ENCODE measurements around the gene RSF1.
"Not testable (repeated sequence)": the region's sequence is repeated elsewhere in the genome, so short reads cannot be mapped to it uniquely, and the experiment has no call there.

Gene RSF1

GRCh38 chr11:77820565-77821348, at the start of gene RSF1, which contains the start of gene AAMDC:
Gene RSF1, minus strand, starts transcription at chr11:77820722. Its CDS starts 8 bp downstream, at chr11:77820714.
Gene AAMDC, plus strand, starts transcription at chr11:77821144. Its CDS starts 21,353 bp downstream, at chr11:77842497.
- DNase-seq (ENCODE audit: low spot score), result peak; percentile 94

- no peak for DNase-seq (ENCODE audit: low spot score)
Measured at GRCh38 chr11:77868744-77869143, 48.2 kb upstream of the RSF1 start.

- DNase-seq (ENCODE audit: low spot score), result no peak
Measured at GRCh38 chr11:77866336-77866735, 45.8 kb upstream of the RSF1 start.

- DNase-seq (ENCODE audit: low spot score), result no peak
Measured at GRCh38 chr11:77865805-77866204, 45.3 kb upstream of the RSF1 start.

- DNase-seq (ENCODE audit: low spot score), result not testable (repeated sequence)
Measured at GRCh38 chr11:77861444-77861843, 40.9 kb upstream of the RSF1 start.

GRCh38 chr11:77857906-77858457, 37.5 kb upstream of the RSF1 start:
- DNase-seq (ENCODE audit: low spot score), result not testable (repeated sequence)

- DNase-seq (ENCODE audit: low spot score), result no peak
Measured at GRCh38 chr11:77854838-77855237, 34.3 kb upstream of the RSF1 start.

- no peak for DNase-seq (ENCODE audit: low spot score)
Measured at GRCh38 chr11:77851503-77851902, 31.0 kb upstream of the RSF1 start.

- DNase-seq (ENCODE audit: low spot score), result not testable (repeated sequence)
Measured at GRCh38 chr11:77843700-77844099, 23.2 kb upstream of the RSF1 start.

- no peak for DNase-seq (ENCODE audit: low spot score)
Measured at GRCh38 chr11:77842441-77843121, 22.1 kb upstream of the RSF1 start.

GRCh38 chr11:77833302-77833701, 12.8 kb upstream of the RSF1 start:
- DNase-seq (ENCODE audit: low spot score), result no peak

- DNase-seq (ENCODE audit: low spot score), result no peak
Measured at GRCh38 chr11:77828926-77829325, 8.4 kb upstream of the RSF1 start.

- DNase-seq (ENCODE audit: low spot score), result no peak
Measured at GRCh38 chr11:77823775-77824174, 3.3 kb upstream of the RSF1 start.

- not testable (repeated sequence) for DNase-seq (ENCODE audit: low spot score)
Measured at GRCh38 chr11:77822126-77822525, 1.6 kb upstream of the RSF1 start.

GRCh38 chr11:77821349-77821851, 878 bp upstream of the RSF1 start:
- peak; percentile 14 for DNase-seq (ENCODE audit: low spot score)

GRCh38 chr11:77819921-77820564, 479 bp downstream of the RSF1 start:
- peak; percentile 58 for DNase-seq (ENCODE audit: low spot score)

GRCh38 chr11:77819411-77819920, 1.1 kb downstream of the RSF1 start:
- peak; percentile 81 for DNase-seq (ENCODE audit: low spot score)

- no peak for DNase-seq (ENCODE audit: low spot score)
Measured at GRCh38 chr11:77815459-77815858, 5.1 kb downstream of the RSF1 start.

- DNase-seq (ENCODE audit: low spot score), result no peak
Measured at GRCh38 chr11:77814848-77815247, 5.7 kb downstream of the RSF1 start.

- no peak for DNase-seq (ENCODE audit: low spot score)
Measured at GRCh38 chr11:77813256-77813655, 7.3 kb downstream of the RSF1 start.

- DNase-seq (ENCODE audit: low spot score), result no peak
Measured at GRCh38 chr11:77806993-77807392, 13.5 kb downstream of the RSF1 start.

GRCh38 chr11:77806415-77806814, 14.1 kb downstream of the RSF1 start:
- DNase-seq (ENCODE audit: low spot score), result no peak
